HuH-7 (cell line): ENCODE measurements around the gene DTX1.

Experiments used
- DNase-seq: peaks from one replicate; pipeline ENCODE4 v3.0.0; 2011; ENCODE audit warnings: low spot score

The DTX1 gene

GRCh38 chr12:113056631-113057488 lies at the start of gene DTX1:
TSS of gene DTX1 (plus strand) at chr12:113056730. CDS start at chr12:113058193, 1,463 bp downstream.
- no peak for DNase-seq

DNA sequence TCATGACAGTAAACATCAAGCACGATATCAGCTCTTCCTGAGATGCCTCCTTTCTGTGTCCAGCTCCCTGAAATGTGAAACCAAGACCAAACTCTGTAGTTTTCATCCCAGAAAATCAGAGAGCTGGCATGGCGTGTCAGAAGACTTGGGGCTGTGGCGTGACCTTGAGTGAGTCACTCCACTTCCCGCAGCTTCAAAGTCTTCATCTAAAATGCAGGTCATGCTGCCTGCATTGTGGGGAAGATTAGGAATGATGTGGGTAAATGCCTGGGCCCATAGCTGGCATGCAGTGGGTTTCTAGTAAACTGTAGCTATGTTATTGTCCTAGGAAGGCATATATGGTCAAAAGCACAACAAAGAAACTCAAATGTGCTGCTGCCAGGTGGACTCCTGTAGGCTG lies 49.4 kb upstream of the DTX1 start:
- no peak for DNase-seq

- DNase-seq: no peak
Observed at GRCh38 chr12:113010701-113011100, 45.8 kb upstream of the DTX1 start.

- no peak for DNase-seq
Observed at GRCh38 chr12:113014565-113014964, 42.0 kb upstream of the DTX1 start.

DNA sequence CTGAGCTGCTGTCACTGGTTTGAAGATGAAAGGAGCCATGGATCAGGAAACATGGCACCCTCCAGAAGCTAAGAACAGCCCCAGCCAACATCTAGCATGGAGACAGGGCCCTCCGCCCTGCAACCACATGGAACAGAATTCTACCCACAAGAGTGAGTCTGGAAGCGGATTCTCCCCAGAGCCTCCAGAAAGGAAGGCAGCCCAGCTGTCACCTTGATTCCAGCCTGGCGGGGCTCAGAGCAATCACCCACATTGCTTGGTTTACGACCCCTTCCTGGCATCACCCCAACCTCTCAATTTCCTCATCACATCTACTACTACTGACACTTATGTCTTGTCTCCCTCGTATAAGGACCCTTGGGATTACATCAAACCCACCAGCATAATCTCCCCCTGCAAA lies 39.7 kb upstream of the DTX1 start:
- no peak for DNase-seq

DNA sequence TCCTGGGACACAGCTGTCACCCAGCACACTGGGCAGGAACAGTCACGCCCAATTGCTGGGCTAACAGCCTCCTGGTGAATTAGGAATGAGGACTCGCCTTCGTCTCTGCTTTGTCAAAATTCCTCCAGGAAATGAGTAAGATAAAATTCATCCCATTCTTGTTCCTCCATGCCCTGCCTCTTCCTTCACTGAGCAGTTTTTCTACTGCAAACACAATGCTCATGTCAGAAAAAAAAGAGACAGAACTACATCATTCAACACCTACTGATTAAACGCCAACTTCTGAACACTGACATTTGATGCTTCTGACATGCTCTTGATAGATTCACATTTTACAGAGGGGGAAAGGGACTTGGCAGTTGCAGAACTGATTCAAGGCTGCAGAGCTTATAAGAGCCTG lies 37.5 kb upstream of the DTX1 start:
- no peak for DNase-seq

- no peak for DNase-seq
Observed at GRCh38 chr12:113021500-113021899, 35.0 kb upstream of the DTX1 start.

DNA sequence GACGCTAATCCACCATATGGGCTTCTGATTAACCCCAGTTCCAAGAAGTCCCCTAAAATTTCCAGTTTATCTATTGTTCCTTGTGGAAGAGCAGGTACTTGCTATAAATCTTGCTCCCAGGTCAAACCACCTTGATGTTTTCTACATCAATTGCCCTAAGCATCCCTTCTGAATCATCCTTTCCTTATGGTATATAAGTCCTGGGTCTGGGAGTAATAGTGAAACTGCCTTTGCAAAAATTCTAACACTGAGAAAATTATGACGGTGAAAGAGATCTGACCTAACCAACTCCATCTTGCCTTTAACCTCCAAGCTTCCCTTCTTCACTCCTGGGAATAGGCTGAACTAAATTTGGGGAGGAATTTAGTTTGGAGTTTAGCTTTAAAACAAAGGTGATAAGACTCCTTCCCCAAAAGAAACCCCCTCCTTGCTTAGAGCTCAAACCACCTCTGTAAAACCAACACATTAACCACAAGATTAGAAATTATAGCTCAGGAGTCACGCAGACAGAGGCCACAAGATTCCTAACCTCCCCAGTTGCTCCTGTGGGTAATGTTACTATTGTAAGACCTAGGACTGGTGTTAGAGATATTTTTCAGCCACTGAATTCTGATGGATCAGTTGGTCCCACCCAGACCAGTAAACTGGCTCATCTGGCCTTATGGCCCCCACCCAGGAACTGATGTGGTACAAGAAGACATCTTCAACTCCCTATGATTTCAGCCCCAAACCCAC lies 33.8 kb upstream of the DTX1 start:
- DNase-seq: no peak

GRCh38 chr12:113027726-113028125 lies 28.8 kb upstream of the DTX1 start:
- DNase-seq: no peak

DNA sequence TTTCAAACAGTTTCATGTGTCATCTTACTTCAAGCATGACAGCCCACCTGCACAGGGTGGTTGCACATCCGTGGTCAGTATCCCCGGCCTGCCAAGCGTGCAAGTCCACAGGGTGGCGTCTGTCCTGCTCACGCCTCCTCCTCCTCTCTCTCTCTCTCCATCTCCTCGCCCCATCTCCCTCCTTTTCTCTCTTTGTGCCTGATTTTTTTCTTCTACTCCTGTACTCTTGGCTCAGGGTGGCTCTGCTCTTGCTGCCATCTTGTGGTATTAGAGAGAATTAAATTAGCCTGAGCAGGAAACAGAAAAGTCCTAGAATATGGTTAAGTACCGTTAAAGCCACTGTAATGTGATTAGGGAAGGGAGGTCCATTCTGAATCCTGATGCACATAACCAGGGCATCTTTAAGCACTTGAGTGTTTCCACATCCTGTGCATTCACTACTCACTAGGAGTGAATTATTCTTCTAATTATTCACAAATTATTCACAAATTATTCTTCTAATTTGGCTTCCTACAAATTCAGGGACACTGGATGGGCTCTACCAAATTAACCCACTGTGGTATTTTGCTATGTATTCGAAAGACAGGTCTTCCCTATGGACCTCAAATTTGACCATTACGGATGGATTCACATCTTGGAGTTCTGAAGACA lies 25.5 kb upstream of the DTX1 start:
- peak; percentile 46 for DNase-seq

- no peak for DNase-seq
Observed at GRCh38 chr12:113039911-113040445, 16.6 kb upstream of the DTX1 start.

GRCh38 chr12:113040722-113041171 lies 15.8 kb upstream of the DTX1 start:
- DNase-seq: no peak

DNA sequence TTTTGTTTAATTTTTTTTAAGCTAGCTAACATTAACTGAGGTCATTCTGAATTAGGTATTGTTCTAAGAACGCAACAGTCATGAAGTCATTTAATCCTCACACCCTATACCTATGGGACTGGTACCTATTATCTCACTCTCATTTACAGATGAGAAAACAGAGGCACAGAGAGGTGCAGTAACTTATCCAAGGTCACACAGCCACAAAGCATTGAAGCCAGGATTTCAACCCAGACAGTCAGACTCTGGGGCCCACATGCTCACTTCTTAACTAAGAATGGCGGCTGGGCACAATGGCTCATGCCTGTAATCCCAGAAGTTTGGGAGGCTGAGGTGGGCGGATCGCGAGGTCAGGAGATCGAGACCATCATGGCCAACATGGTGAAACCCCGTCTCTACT lies 15.0 kb upstream of the DTX1 start:
- no peak for DNase-seq

- DNase-seq: no peak
Observed at GRCh38 chr12:113043240-113043639, 13.3 kb upstream of the DTX1 start.

DNA sequence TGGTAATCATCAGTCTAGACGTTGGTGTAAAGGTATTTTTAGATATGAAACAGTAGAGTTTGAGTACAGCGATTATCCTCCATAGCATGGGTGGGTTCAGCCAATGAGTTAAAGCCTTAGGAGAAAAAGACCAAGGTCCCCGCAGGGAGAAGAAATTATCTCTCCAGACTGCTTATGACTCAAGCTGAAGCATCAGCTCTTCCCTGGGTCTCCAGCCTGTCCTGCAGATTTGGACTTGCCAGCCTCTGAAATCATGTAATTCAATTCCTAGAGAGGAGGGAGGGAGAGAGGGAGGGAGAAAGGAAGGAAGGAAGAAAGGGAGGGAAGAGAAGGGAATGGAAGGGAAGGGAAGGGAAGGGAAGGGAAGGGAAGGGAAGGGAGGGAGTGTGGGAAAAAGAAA lies 12.0 kb upstream of the DTX1 start:
- no peak for DNase-seq

GRCh38 chr12:113048716-113049127 lies 7.8 kb upstream of the DTX1 start:
- DNase-seq: peak; percentile 90

DNA sequence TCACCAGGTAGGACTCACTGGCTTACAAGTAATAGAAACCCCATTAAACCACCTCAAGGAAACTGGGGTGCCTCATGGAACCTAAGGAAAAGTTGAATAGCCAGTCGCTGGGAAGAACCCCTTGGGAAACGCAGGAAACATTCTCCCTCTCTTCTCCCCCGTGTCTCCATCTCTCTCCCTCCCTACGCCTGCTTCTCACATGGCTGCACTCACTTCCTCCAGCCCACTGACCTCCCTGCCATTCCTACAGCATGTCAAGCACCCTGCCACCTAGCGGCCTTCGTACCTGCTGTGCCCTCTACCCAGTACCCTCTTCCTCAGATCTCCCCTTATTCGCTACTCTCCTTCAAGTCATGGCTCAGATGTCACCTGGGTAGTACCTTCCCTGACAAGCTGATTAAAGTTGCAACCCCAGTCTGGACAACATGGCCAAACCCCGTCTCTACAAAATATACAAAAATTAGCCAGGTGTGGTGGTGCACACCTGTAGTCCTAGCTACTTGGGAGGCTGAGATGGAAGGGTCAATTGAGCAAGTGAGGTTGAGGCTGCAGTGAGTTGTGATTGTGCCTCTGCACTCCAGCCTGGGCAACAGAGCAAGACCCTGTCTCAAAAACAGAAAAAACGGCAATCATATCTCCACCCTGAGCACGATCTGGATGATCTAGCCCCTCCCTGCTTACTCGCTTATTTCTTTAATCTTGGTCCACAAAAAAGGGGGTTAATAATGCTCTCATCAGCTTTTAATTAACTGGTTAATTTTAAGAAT lies 6.4 kb upstream of the DTX1 start:
- peak; percentile 70 for DNase-seq

DNA sequence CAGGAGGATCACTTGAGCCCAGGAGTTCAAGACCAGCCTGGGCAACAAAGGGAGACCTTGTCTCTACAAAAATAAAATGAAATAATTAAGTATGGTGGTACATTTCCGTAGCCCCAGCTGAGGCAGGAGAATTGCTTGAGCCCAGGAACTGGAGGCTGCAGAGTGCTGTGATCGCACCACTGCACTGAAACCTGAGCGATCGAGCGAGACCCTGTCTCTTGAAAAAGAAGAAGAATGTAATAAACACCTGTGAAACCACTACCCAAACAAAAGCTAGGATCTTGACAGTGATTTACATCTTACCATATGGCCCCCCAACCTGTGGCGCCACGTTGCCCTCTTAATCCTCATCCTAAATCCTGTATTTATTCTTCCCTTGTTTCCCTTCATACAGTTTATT lies 5.7 kb upstream of the DTX1 start:
- no peak for DNase-seq

- DNase-seq: no peak
Observed at GRCh38 chr12:113051759-113052158, 4.8 kb upstream of the DTX1 start.

GRCh38 chr12:113052326-113052725 lies 4.2 kb upstream of the DTX1 start:
- no peak for DNase-seq

DNA sequence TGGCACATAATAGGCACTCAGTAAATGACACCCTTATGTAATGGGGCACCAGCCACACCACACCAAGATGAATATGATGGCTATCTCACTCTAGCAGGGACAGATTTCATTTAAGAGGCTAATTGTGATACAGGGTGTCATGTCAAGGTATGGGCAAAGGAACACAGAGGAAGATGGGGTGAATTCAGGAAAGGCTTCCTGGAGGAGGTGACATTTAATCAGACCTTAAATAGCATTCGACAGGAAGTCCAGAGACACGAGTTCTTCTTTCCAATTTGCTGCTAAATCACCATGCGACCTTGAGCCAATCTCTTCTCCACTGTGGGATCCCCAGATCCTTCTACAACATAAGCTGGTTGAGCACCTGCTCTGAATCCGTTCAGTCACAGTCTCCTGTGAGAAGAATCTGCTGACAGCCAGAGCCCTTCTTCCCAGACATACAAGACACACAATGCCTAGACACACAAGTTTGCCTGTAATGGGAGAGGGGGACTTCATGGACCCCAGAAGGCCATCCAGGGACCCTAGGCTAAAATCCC lies 1.5 kb upstream of the DTX1 start:
- DNase-seq: no peak
